IPS-NIHi7 (cell line): ENCODE data around the gene NOS1AP.

Source experiments
- DNase-seq: peaks from one replicate; pipeline ENCODE4 v3.0.0; 2012; ENCODE audit warnings: mixed read lengths; ENCODE audit errors: extremely low spot score

The NOS1AP gene

GRCh38 chr1:162293073-162293692 lies 223.7 kb downstream of the NOS1AP start:
- no peak for DNase-seq

- DNase-seq, result no peak
These were observed 224.5 kb downstream of the NOS1AP start for GRCh38 chr1:162294015-162294414.

- DNase-seq, result no peak
These were observed 227.7 kb downstream of the NOS1AP start for GRCh38 chr1:162297208-162297607.

- no peak for DNase-seq
These were observed 228.8 kb downstream of the NOS1AP start for GRCh38 chr1:162298266-162298665.

GRCh38 chr1:162299018-162299417 lies 229.5 kb downstream of the NOS1AP start:
- DNase-seq, result no peak

- peak; percentile 46 for DNase-seq
These were observed 230.8 kb downstream of the NOS1AP start for GRCh38 chr1:162300057-162300917.

GRCh38 chr1:162301696-162302095 lies 232.2 kb downstream of the NOS1AP start:
- DNase-seq, result no peak

GRCh38 chr1:162302306-162303003 lies 233.0 kb downstream of the NOS1AP start:
- DNase-seq, result no peak

GRCh38 chr1:162303004-162303344 lies 233.5 kb downstream of the NOS1AP start:
- DNase-seq, result no peak

GRCh38 chr1:162304736-162305135 lies 235.2 kb downstream of the NOS1AP start:
- no peak for DNase-seq

GRCh38 chr1:162305969-162306368 lies 236.5 kb downstream of the NOS1AP start:
- no peak for DNase-seq

GRCh38 chr1:162310337-162310736 lies 240.8 kb downstream of the NOS1AP start:
- no peak for DNase-seq

- no peak for DNase-seq
These were observed 244.7 kb downstream of the NOS1AP start for GRCh38 chr1:162314206-162314605.

GRCh38 chr1:162315673-162316072 lies 246.2 kb downstream of the NOS1AP start:
- DNase-seq, result no peak

GRCh38 chr1:162316187-162316586 lies 246.7 kb downstream of the NOS1AP start:
- DNase-seq, result no peak

- no peak for DNase-seq
These were observed 248.1 kb downstream of the NOS1AP start for GRCh38 chr1:162317621-162318020.

GRCh38 chr1:162319493-162320175 lies 250.1 kb downstream of the NOS1AP start:
- no peak for DNase-seq

- DNase-seq, result no peak
These were observed 252.4 kb downstream of the NOS1AP start for GRCh38 chr1:162321809-162322422.

- no peak for DNase-seq
These were observed 253.5 kb downstream of the NOS1AP start for GRCh38 chr1:162323023-162323422.

GRCh38 chr1:162324396-162324795 lies 254.9 kb downstream of the NOS1AP start:
- DNase-seq, result no peak

- DNase-seq, result no peak
These were observed 257.1 kb downstream of the NOS1AP start for GRCh38 chr1:162326559-162326958.
